Measurements from ENCODE around the gene CACNA1S.
A peak's percentile ranks its signal among the peaks of the same experiment; 100 is the strongest.

Gene CACNA1S

DNA sequence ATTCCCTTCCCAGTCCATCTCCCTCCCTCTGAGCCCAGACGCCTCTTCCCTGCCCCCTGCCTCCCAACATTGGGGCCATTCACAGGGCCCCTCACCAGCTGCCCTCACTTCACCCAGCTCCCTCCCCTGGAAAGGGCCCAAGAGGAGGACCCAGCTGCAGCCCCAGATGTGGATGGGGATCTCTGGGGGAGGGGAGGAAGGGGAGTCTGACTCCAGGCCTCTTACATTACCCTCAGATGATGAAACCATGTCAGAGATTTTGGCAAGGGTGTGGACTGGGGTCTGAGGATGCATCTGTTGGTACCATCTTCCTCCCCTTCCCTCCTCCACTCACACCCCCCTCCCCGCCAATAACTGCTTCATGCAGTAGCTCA is 87.6 kb downstream of the CACNA1S start:
- no peak for DNase-seq

DNA sequence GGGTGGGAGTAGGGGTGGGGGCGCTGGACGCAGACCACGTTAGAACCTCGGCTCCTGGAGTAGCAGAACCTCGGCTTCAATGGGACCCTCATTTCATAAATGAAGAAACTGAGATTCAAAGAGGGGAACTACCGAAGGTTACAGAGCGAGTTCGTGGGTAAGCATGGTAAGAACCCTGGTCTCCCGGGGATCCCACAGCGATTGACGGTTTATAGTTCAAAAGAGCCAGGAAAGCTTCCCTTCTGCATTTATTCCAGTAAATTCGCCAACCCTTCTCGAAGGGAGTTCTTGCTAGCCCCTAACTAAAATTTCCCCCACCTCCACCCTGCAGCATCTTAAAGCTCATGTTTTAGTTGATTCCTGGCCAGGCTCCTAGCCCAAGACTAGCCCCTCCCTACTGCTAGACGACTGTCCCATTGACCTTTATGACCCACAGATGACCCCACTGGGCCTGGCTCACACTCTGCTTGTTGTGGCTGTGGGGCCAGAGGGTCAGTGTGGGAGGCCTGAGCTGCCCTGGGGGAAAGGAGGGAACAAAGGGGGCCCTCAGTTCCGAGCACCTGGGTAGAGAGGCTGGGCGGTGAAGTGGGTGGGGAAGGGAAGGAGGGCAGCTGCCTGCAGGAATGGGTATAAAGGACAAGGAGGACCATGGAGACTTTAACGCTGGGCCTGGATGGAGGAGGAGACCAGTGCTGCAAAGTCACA is 88.2 kb downstream of the CACNA1S start:
- no peak for DNase-seq

DNA sequence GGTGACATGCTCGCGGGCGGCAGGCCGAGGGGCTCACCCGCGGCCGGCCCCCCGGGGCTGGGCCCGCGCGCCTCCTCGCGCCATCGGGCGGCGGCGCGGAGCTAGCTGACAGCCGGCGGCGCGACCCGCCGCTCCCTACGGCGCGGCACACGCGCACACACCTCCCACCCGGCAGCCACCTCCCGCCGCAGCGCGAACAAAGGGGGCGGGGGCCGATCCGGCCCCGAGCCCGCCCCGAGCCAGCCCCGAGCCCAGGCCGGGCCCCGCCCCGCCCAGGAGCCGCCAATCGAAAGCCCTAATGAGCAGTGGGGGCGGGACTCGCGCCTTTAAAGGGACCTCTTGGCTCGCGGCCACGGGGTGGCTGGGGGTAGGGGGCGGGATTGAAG is 88.7 kb downstream of the CACNA1S start, which contains the start of gene KIF21B:
KIF21B (minus strand) TSS at position 198 of the 386 bp plus-strand sequence. CDS start 331 bp downstream, outside the sequence.
- DNase-seq: peak; percentile 93

DNA sequence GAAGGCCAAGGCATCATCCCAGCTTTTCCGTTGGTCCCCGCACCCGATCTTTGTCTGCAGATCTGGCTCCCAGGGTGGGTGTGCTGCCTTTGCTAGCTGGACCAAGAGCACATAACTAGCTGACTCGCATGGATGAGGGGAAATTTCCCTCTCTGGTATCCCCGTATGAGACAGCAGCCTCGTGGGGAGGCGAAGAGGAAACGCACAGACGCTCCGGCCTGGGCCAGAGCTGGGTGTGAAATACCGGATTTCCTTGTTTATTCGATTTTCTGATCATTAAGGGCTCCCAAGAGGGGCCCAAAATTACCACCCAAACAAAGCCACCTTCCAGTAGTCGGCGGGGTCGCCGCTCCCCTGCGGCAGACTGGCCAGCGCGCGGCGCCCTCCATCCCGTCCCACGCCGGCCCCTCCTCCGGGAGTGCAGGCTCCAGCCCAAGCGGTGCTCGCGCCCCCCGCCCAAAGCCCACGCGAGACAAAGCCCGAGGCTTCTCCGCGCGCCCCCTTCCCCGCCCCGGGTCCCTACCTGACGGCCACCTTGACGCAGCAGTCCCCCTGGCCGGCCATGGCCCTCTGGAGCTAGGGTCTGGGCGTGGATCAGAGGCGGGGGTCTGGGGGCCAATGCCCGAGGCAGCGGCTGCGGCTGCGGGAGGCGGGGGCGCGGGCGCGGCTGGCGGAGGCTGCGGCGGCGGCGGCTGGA is 89.3 kb downstream of the CACNA1S start:
- peak; percentile 61 for DNase-seq

DNA sequence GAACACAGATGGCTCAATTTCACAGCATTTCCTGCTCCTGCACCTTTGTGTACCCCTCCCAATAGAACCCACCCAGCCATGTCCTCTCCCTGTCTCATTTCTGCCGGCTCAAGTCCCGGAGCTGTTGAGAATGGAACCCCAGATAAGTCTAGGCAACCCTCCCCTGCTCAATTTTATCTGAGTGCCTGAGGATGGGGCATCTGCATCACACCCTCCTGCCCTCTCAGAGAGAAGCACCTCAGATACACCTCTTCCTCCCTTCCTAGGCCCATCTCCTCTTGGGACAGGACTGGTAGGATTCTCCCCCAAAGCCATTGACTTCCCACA is 89.8 kb downstream of the CACNA1S start:
- peak; percentile 18 for DNase-seq

DNA sequence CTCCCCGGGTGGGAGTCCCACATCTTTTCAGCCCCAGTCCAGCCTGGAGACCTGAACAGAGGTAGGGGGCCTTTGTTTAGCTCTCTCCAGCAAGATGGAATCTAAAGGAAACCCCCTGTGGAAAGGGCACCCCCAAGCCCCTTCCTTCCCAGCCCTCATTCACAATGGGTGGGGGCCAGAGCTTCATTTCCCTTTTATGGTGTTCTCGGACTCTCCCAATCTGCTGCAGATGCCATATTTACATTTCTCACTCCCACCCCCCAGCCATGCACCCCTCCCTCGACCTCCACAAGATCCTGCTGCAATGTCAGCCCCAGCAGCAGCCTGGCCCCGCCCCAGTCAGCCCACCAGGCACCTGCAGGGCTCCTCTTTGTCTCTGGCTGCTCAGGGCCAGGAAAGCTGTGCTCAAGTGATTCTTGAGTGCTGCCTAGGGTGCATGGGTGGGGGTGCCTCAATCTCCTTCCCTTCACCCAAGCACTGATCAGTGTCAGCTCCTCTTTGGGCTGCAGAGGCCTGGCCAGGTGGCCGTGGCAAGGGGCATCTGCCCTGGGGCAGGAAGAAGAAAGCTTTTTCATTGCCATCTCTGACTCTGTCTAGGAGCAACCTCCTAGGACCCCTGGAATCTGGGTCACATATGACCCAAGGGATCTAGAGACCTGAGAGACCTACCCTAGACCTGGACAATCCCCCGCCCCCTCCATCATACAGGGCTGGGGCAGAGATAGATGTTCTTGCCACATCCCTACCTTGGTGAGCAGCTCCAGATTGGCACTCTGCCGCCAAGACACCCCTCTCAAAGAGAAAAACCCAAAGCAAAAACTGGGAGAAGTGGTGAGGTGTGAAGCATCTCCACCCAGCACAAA is 90.4 kb downstream of the CACNA1S start:
- peak; percentile 33 for DNase-seq

DNA sequence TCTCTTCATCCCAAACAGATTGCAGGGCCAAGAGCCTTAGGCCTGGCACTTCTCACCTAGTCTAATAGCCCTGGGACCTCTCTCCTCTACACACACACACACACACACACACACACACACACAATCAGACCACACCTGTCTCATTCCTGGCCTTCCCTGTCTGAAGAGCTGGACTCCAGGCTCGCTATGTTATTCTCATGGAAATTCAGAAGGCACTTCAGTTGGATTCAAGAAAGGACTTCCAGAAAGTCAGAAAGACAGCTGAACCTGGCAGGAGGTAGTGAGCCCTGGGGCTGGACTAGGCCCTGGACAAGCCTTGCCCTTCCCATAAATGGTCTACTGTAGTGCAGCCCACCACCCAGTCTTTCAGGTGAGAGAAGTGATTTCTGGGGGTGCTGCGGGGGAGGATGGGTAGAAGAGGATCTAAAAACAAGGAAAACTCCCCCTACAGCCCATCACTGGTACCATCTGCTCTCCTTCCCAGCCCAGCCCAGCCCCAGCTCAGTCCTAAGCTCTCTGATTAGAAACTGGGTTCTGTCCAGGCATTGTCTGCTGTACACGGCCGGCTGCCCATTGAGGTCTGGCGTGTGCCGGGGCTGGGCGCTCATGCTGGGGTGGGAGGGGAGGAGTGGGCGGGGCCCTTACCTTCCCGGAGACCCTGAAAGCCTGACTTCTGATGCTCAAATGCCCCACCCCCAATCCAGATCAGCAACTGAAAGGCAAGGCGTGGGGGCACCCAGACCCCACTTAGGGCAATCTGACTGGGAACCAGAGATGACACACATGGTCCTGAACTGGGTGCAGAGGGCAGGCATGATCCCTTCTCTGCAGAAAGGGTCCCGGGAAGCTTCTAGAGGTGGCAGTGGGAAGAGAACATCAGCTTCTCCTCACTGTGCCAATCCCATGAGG is 91.3 kb downstream of the CACNA1S start:
- DNase-seq: peak; percentile 62

DNA sequence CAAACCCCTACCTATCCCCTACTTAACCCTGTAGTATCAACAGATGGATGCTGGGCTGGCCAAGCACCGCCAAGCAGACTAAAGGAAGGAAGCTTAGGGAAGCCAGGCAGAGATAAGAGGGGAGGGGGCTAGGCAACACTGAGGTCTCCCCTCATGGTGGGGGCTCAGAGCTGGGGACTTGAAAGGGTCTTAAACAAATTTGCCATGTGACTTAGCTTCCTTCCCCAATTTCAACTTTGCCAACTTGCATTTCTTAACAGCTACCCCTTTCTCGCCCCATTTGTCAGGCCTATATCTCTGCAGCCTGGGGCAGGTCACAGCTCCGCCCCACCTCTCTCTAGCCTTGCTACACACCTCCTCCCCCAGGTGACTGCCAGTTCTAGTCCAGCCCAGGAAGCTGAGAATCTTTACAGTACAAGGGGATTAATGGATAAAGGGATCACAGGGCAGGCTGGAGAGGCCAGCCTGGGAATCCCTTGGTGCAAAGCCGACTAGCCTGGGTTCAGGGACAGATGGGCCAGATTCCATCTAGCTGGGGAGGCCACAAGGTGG is 92.1 kb downstream of the CACNA1S start:
- DNase-seq: peak; percentile 62

DNA sequence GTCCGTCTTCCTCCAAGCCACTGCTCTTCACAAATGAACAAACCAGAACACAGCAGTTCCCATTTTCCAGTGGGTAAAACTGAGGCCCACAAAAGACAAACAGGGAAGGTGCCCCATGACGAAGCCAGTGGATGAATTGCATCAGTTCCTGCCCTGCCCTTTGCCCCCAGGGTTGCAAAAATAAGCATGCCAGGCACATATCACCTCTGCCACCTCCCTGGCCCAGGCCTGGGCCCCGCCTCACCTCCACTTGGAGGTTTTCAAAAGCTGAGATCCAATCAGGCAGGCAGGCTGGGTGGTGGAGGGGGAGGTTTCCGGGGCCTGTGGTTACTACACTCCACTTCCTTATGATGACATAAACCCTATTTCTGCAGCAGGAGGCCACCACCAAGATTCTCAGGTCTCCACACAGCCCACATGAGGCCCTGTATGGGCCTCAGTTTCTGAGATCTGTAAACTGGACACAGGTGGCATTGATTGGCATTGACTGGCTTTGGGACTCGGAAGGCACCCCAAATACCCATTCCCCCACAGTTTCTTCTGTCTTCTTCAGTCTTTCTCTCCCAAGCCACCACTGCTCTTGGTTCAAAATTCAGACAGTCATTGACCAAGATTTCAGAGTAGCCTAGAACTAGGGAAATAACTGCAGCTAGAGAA is 92.8 kb downstream of the CACNA1S start:
- DNase-seq: peak; percentile 94

DNA sequence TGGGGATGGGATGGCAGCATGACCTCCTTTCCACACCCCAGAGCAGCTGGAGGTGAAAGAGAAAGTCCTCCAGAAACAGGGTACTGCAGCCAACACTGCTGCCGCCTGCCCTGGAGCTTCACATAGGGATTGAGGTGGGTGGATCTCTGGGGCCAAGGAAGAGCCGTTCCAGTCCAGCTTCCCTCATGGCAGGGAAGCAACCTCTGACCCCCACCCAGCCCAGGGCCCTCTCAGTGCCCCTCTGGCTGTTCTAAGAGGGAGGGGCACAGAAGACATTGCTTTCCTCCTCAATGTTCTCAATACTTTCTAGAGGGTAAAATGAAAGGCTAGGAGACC is 94.4 kb downstream of the CACNA1S start:
- no peak for DNase-seq

DNA sequence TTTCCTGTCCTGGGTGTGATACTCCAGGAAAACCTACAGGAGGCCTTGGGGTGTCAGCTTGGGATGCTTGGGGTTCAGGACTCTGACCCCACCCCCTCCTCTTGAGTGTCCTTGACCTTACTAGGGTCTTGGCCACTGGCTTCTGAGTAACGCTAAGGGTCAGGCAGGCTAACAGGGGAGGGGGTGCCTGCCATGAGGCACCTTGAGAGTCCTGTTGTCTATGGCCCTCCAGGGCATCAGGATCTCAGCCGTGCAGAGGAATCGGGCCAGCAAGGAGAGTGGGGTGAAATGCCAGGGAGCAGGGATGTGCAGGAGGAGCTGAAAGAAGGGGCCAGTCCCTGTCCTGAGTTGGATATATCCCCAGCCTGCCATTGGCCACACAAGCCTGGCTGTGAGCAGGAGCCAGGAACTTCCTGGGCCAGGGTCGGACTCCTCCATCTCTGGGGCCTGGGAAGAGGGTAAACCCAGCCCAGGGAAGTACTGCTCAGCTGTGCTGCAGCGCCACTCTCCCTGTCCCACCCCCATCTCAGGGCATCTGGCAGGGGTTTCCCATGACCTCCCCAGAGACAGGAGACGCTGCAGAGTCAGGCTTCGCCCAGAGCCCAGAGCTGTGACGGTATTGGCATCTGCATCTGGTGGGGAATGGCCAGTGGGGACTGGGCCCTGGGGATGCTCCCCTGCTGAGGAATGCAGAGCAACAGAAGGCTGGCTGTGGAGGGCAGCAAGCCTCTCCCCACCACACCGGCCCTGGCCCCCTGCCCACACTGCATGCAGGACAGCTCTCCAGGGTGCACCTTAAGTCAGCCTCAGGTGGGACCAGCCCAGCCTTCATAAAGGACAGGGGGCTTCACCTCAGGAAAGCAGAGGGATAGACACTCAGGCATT is 95.0 kb downstream of the CACNA1S start:
- DNase-seq: no peak

DNA sequence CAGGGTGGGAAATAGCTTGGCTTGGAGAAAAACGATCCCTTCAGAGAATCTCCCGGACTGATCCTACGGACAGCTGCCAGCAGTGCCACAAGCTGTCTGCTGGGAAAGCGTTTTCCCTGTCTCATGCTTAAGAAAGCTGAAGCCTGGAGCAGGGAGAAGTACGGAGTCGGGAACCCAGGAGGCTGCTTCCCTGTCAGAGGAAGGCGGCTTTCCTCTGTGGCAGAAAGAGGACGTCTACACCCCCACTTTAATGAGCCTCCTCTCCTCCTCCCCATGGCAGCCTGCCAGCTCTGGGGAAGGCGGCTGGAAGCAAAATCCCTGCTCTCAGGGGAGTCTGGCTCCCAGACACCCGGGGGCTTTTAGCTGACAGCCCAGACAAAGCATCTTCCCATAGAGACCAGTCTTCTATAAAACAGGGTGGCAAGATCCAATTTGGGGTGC is 96.0 kb downstream of the CACNA1S start:
- DNase-seq: no peak

DNA sequence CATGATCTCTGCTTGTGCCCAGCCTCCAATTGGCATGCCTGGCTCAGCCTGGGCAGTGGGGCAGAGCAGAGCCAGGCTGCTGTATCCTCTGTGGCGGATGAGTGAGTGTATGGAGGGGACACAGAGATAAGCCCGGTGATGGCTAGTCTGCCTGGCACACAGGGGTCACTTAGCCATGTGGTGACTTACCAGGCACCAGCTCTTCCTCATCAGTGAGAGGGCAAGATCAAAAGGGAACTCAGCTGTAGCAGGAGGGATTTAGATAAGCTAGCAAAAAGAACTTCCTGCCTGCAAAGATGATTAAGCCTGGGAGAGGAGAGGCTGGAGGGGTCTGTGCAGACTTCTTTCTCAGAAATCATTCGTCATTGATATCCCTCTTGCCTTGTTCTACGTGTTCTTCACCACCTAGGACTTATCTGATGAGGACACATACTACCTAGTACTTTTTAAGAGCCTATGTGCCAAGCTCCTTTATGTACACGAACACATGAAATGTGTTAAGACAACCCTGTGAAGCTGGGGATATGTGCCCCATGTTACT is 96.6 kb downstream of the CACNA1S start:
- peak; percentile 40 for DNase-seq

DNA sequence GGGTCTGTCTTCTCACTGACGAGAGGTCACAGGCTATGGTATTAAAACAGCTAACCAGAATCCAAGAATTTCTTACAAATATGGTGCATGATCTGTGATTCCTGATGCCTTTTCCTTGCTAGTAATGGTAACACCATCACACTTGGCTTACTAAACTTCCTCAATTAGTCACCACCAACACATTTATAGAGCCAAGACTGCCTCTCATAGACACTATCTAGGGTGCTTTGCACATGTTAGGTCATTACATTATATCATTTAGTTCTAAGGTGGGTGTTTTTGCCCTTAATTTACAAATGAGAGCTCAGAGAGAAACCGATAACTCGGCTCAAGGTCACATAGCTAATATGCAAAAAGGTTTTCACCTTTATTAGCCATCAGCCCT is 97.4 kb downstream of the CACNA1S start:
- no peak for DNase-seq

DNA sequence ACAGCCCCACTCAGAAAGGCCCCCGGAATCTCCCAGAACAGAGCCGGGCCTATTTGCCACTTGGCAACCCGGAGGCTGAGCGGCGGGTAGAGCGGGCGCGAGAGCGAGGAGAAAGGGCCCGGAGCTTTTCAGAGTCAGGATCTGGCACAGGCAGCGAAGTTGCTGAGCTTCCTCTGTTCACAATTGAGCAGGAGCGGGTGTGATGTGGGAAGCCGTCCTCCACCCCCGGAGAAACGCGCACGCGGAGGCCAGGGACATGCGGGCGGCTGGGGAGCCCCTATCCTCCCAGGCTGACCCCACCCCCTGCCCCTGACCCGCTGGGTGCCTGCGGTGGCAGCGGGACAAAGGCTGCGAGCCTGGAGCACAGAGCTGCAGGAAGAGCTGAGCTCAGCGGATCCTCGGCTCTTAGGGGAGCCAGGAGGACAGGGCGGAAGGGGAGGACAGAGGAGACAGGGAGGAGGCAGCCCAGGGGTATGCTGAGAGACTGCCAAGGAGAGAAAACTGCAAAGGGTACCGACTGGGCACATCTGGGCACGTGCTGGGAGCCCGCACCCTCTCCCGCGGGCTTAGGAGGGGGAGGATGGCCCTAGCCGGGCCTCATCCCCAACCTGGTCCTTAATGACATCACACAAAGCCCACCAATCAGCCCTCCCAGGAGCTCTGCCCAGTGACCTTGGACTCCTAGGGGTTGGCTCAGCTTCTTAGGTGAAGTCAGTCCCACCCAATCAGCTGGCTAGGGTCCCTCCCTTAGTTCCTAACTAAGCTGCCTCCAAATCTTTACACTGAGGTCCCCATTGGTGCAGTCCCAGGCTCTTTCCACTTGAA is 98.0 kb downstream of the CACNA1S start:
- no peak for DNase-seq

DNA sequence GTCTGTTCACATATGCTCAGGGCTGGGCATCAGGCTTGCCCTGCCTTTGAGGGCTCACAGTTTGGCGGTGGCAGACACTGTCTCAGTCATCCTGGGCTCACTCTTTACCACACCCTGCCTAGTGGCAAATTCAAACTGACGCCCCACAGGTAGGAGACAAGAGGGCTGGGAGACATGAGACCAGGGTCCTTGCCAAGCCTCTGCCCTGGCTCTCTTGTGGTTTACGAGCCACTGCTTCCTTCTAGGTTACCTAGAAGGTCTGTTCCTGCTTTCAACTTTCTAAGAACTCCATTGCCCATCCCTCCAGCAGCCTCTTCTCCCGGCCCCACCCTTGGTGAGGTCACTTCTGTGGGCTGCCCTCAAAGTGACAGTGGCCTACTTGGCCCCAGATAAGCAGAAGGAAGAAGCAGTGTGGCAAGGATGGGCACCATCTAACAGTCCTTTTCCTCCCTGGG is 99.2 kb downstream of the CACNA1S start:
- DNase-seq: no peak

DNA sequence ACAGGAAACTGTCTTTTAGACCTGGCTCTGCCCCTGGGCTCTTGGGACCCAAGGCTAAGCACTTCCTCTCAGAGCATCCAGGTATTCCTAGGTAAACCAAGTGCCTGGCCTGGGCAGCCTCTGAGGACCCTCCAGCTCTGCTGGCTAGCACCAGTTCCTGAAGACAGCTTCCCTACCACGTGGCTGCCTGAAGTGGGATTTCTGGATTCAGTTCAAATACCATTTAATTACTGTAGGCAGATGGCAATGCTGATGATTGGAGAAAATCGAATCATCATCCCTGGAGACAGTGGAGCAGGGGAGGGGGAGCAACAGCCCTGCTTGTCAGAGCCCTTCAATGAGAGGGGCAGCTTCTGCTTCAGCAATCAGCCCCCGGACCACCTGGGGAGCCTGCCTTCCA is 100.6 kb downstream of the CACNA1S start:
- no peak for DNase-seq

DNA sequence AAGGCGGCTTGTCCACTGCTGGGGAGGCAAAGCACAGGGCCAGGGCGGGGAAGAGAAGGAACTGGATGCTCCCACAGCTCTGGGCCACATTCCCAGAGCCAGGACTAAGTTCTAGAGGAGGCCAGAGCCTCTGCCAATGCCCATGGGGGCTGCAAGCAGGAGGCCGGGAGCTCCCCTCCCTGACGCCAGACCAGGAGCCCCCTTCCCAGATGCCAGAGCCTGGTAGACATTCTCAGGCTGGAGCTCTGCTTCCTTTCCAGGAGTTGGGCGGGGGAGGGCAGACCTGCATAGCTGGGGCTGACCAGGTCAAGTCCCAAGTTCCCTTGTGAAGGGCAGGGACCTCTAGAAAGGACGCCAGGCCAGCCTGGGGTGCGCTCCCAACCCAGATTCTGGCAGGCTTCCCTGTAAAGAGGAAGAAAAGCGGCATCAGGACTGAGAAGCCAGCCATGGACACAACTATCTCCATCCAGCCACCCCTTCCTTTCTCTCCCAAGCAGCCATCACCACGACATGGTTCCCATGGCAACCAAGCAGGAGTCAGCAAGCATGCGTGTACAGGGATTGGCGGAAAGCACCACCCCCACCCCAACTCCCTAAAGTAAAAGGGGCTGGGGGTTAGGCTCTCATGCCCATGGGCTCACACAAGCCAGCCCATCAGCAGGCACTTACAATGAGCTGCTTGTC is 102.1 kb downstream of the CACNA1S start:
- DNase-seq: no peak

Data from activated CD4-positive, alpha-beta T cell treated with anti-CD3 and anti-CD28 coated beads for 48 hours (primary cell).